ENCODE data around the gene LRP1B.
"Not testable (repeated sequence)": the region's sequence is repeated elsewhere in the genome, so short reads cannot be mapped to it uniquely, and the experiment has no call there.

Gene LRP1B

DNA sequence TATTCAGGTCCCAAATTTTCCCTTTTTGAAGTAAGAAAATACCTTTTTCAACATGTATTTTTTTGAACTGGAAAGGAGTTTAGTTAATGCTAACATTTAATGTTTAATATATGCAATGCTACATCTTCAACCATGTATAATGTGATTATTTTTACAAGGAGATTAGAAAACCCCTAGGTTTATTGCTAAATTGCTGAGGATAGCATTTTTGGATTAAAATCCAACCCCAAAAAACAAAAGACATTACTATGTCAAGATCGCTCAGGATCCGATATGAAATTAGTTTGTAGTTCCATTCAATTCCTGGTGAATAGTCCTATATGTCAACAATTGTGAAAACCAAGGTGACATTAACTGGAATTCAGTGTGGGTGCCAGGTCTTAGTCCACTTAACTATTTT is 35.2 kb downstream of the LRP1B start:
- Histone ChIP-seq H3K36me3 (no peaks in the 10 kb centered on the region), H3K4me3 (ENCODE audit: low read depth in 1 of 2, low read length in 1 of 2) (no peak overlapping the region), H3K4me1 (ENCODE audit: control insufficient read depth in 1 of 2, insufficient read depth in 1 of 2, low read depth in 1 of 2, low read length in 1 of 2) (no peaks in the 10 kb centered on the region), H3K27ac (no peak overlapping the region), H3K9me3 (no peaks in the 10 kb centered on the region), H3K27me3 (no peaks in the 10 kb centered on the region)
- TF ChIP-seq, protein P1, sequence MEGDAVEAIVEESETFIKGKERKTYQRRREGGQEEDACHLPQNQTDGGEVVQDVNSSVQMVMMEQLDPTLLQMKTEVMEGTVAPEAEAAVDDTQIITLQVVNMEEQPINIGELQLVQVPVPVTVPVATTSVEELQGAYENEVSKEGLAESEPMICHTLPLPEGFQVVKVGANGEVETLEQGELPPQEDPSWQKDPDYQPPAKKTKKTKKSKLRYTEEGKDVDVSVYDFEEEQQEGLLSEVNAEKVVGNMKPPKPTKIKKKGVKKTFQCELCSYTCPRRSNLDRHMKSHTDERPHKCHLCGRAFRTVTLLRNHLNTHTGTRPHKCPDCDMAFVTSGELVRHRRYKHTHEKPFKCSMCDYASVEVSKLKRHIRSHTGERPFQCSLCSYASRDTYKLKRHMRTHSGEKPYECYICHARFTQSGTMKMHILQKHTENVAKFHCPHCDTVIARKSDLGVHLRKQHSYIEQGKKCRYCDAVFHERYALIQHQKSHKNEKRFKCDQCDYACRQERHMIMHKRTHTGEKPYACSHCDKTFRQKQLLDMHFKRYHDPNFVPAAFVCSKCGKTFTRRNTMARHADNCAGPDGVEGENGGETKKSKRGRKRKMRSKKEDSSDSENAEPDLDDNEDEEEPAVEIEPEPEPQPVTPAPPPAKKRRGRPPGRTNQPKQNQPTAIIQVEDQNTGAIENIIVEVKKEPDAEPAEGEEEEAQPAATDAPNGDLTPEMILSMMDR (IDR thresholded peaks at IDR 0.05) = no peak

DNA sequence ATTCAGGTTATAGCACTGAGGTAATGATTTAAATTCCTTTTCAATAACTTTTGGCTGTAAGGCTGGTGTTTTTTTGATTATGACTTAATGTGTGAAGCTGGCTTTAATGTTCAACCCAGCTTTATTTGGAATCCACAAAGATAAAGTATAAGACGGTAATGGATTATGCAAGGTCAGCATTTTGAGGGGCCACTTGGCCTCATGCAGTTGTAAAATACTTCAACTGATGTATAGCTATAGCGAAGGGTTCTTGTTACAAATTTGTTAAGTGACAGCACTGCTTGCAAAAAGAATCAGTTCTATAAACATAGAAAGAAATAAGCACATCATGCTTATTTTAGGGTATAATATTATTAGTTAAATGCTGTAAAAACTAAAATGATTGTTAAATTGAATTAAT is 36.6 kb downstream of the LRP1B start:
- no peaks in the 10 kb centered on the region for H3K36me3 ChIP-seq
- no peak overlapping the region for H3K4me3 ChIP-seq (ENCODE audit: low read depth in 1 of 2, low read length in 1 of 2)
- no peaks in the 10 kb centered on the region for H3K9me3 ChIP-seq
- no peaks in the 10 kb centered on the region for H3K4me1 ChIP-seq (ENCODE audit: control insufficient read depth in 1 of 2, insufficient read depth in 1 of 2, low read depth in 1 of 2, low read length in 1 of 2)
- H3K27me3 ChIP-seq = no peaks in the 10 kb centered on the region
- no peak overlapping the region for H3K27ac ChIP-seq
- TF ChIP-seq, protein P1 (IDR thresholded peaks at IDR 0.05) = no peak

DNA sequence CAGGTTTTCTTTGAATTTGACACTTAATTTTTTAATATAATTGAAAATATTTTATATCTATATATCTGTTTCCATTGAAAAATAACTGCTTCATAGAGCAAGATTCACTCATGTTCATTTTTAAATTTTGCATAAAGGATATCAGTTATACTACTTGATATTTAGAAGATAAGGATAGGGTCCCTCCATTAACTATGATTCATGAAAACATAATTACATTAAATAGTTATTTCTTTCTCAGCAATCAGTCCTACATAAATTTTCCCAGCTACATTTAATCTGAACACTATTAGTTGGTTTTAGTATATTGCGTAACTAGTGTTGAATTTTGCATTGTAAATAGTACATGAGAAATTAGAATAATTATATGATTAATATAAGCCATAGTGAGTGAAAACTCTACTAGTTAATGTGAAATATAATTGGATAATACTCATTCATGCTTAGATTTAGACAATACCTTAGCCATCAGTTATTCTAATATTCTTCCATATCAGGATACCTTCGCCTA is 42.7 kb downstream of the LRP1B start:
- no peak overlapping the region for H3K27ac ChIP-seq
- H3K4me1 ChIP-seq (ENCODE audit: control insufficient read depth in 1 of 2, insufficient read depth in 1 of 2, low read depth in 1 of 2, low read length in 1 of 2) = no peaks in the 10 kb centered on the region
- TF ChIP-seq, protein P1 (IDR thresholded peaks at IDR 0.05) = no peak
- H3K27me3 ChIP-seq = no peaks in the 10 kb centered on the region
- no peak overlapping the region for H3K4me3 ChIP-seq (ENCODE audit: low read depth in 1 of 2, low read length in 1 of 2)
- H3K9me3 ChIP-seq = no peaks in the 10 kb centered on the region
- no peaks in the 10 kb centered on the region for H3K36me3 ChIP-seq

DNA sequence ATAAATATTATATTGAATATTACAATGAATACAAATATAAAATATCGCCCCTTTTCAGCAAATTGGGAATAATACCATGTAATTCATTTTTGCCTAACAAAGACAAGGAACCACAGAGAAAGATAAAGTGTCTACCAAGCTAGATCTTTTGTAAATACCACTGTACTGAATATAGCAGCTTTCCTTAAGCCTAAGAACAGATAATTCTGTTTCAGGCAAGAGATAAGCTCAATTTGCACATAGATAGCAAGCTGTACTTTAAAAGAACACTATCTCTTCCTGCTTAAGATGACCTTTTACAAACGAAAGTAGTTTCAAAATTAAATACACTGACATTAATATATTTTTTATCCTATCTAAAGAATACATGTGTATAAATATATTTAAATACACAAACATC is 43.2 kb downstream of the LRP1B start:
- H3K9me3 ChIP-seq; H3K4me3 ChIP-seq (ENCODE audit: low read depth in 1 of 2, low read length in 1 of 2); H3K27me3 ChIP-seq; H3K4me1 ChIP-seq (ENCODE audit: control insufficient read depth in 1 of 2, insufficient read depth in 1 of 2, low read depth in 1 of 2, low read length in 1 of 2); H3K27ac ChIP-seq; H3K36me3 ChIP-seq: not testable (repeated sequence)

DNA sequence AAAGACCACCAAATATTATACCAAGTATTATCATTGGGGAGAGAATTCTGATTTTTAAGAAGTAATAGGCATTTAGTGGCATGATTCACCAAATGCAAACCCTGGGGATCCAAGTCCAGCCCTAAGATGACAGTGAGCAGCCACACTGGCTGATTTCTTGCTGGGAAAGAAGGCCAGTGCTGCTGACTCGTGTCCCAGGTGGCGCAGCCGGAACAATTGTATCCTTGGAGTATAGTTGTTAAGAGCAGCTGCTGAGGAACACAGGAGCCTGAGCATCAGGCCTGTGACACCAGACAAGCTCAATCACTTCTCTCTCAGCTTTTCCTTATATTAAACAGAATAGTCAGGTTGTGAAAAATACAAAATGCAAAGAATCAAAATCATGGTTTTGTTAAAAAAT is 48.4 kb downstream of the LRP1B start:
- Histone ChIP-seq H3K36me3 (no peaks in the 10 kb centered on the region), H3K27ac (no peak overlapping the region), H3K4me3 (ENCODE audit: low read depth in 1 of 2, low read length in 1 of 2) (no peak overlapping the region), H3K9me3 (no peaks in the 10 kb centered on the region), H3K4me1 (ENCODE audit: control insufficient read depth in 1 of 2, insufficient read depth in 1 of 2, low read depth in 1 of 2, low read length in 1 of 2) (no peaks in the 10 kb centered on the region), H3K27me3 (no peaks in the 10 kb centered on the region)
- TF ChIP-seq, protein P1 (IDR thresholded peaks at IDR 0.05) = no peak

DNA sequence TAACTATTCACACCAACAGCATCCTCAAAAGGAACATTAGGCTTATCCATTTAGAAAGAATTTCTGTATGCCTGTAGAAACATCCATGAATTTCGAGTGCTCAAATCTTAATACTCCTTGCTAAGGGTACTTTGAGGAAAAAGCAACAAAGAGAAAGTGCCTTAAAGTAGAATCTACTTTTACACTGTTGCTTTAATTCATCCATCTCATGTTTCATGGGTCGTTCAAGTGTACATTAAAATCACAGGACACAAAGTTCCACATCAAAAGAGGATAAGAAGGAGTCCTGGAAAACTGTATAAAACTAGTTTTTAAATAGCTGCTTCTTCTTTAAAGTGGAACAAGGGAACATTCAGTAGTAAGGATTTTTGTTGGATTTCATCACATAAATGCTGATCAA is 54.5 kb downstream of the LRP1B start:
- Histone ChIP-seq H3K4me3 (ENCODE audit: low read depth in 1 of 2, low read length in 1 of 2) (no peak overlapping the region), H3K9me3 (no peaks in the 10 kb centered on the region), H3K27me3 (no peaks in the 10 kb centered on the region), H3K27ac (no peak overlapping the region), H3K36me3 (no peaks in the 10 kb centered on the region), H3K4me1 (ENCODE audit: control insufficient read depth in 1 of 2, insufficient read depth in 1 of 2, low read depth in 1 of 2, low read length in 1 of 2) (no peaks in the 10 kb centered on the region)
- TF ChIP-seq, protein P1 (IDR thresholded peaks at IDR 0.05) = no peak

All from neutrophil (primary cell).